GM19043 (cell line): Measurements from ENCODE around the gene PVRIG.
A peak's percentile ranks its signal among the peaks of the same experiment; 100 is the strongest.
"Not testable (repeated sequence)": the region's sequence is repeated elsewhere in the genome, so short reads cannot be mapped to it uniquely, and the experiment has no call there.

Experiments
- ATAC-seq: cut with Tn5 transposase; IDR thresholded peaks from one replicate; pipeline ENCODE4 v1.9.1; 2021; ENCODE audit warnings: low read depth; ENCODE audit not compliant: unreplicated experiment

Gene PVRIG

DNA sequence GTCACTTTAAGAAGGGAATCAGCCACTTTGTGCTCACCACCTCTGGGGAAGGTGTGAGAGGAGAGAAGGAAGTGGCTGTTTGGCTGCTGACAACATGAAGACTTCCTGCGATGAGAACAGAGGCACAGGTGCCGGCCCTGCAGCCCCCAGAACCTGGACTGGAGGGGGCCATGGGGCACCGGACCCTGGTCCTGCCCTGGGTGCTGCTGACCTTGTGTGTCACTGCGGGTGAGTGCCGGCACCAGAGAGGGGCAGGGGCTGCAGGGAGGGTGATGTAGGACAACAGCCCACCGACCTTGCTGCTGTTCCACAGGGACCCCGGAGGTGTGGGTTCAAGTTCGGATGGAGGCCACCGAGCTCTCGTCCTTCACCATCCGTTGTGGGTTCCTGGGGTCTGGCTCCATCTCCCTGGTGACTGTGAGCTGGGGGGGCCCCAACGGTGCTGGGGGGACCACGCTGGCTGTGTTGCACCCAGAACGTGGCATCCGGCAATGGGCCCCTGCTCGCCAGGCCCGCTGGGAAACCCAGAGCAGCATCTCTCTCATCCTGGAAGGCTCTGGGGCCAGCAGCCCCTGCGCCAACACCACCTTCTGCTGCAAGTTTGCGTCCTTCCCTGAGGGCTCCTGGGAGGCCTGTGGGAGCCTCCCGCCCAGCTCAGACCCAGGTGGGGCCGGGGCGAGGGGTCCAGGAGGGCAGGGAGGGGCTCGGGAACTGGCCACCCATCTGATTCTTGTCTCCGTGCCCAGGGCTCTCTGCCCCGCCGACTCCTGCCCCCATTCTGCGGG lies at the start of gene PVRIG:
Gene PVRIG, plus strand, starts transcription at position 149 of the 785 bp plus-strand sequence. Its CDS starts 22 bp downstream, at position 171.
- ATAC-seq: not testable (repeated sequence)

DNA sequence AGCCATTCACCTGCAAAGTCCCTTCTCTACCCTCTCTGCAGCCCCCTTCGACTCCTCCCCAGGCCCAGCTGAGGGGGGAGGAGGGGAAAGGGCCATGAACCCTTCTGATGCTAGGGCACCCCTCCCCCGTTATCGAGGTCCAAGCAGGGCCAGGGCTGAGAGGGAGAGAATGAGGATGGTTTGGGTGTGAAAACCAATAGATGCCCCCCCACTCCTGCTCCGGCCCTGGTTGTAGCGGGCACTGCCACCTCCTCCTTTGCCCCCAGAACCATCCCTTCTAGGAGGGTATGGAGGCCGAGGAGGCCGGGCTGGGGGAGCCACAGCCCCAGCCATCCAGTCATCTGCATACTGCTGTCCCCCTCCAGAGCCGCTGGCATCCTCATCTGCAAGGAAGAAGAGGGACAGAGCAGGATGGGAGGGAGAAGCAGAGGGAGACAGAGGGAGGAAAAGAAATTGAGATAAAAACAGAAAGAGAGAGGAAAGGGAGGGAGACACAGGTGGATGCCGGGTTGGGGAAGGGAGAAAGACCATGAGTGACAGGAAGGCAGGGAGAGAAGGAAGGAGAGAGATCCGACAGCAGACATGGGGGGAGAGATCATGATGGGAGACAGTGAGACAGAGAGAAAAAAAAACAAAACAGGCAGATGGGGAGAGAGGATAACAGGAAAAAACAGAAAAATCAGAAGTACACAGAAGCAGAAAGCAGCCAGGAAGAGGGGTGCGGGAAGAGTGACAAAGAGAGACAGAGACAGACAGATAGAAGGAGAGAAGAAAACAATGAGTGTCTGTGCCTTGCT lies 49.5 kb upstream of the PVRIG start:
- no peak for ATAC-seq

DNA sequence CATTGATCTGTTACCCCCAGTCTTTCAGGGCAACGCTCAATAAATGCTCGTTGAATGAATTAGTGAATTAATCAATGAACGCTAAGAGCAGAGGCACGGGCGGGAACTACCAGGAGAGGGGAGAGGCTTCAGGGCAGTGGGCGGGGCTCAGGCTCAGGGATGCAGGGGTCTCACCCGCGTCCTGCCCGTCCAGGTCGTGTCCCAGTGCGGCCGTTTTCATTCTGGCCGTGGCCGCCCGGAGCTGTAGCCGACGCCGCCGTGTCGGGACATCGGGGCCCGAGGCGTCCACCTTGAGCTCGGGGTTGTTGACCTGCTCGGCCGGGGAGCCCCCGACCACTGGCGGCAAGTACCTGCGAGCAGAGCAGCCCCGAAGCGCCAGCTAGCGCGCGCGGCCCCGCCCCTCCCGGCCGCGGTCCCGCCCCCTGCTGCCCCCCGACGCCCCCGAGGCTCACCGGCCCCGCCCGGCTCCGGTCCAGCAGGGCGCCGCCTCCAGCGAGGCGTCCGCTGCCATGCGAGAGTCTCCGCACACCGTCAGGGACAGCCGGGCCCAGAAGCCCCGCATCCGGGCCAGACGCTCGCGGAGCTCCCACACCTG lies 48.6 kb upstream of the PVRIG start:
- no peak for ATAC-seq

DNA sequence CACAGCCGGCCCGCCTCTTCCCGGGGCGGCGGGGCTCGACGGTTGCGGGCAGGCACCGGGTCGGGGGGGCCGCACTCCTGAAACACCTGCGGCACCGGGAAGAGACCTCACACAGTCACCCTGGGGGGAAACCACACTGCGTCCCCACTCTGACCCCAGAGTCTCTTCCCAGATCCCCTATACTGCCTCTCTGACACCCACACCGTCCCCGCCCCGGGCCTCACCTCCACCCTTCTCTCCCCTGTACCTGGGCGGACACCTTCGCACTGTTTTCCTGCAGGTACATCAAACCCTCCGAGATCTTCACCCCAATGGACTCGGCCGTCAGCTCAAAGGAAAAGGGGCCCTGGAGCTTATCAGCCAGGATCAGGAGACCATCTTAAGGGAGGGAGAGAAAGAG lies 47.9 kb upstream of the PVRIG start:
- no peak for ATAC-seq

DNA sequence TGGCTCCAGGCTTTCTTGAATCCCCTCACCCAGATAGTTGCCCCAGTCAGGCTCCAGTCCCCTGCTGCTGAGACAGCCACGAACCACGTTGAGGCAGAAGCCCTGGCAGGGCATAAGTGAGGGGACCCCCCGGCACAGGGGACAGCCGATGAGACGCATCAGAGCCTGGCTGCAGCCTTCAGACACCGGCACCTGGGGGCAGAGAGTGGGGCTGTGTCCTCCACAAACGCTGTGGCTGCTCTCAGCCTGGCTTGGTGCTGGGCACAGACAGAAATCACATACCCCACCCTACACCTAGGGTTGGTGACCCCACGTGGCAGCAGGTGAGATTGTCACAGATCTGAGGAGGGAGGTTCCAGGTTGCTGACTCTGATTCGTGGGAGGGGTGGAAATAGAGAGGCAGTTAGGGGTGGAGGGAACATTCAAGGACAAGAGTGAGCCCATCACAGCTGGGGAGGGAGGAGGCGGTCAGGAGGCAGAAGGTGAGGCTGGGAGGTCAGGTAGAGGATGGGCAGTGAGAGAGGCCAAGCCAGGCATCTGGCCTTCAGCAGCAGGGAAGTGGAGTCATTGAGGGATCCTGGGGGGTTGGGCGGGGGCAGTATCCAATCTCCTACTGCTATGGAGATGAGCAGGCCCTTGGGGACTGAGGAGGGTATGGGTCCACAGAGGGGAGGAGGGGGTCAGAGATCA lies 45.8 kb upstream of the PVRIG start:
- no peak for ATAC-seq

DNA sequence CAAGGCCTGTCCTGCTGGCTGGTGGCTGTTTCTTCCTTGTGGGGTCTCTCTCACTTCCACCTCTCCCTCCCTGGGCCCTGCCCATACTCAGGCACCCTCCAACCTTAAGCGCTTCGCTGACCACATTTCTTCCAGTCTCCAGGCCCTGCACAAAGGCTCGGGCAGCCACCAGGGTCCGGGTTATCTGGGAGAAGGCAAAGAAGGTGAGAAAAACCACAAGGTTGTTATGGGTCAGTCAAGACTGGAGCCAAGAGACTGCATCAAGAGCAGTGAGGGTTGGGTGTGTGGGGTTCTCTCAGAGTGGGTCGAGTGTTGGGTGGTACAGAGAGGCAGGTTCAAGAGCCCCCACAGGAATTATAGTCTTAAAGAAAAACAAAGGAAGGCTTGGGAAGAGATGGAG lies 45.2 kb upstream of the PVRIG start:
- ATAC-seq: no peak

DNA sequence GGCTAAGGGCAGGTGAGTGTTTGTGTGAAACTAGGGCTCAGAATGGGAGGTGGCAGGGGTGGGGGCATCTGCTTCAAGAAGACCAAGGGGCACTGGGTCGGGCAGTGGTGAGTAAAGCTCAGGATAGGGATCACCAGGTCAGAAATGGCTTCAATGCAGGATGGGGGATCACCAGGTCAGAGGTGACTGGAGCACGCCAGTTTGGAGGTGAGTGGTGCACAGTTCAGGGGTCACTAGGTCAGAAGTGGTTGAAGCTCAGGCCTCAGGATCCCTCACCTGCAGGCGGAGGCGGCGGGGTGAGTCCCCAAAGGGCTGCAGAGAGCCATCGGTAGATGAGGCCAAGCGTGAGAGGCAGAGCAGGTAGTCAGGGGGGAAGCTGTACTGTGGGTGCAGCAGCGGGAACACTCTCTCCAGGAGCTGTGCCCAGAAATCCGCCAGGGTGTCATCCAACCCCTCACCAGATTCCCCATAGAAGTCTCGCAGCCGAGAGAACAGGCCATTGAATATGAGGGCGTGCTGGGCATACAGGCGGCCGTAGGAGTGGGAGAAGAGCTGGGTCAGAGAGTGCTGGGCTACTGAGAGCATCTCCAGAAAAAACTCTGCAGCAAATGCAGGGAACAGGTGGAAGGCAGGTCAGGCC lies 44.3 kb upstream of the PVRIG start:
- ATAC-seq: no peak

DNA sequence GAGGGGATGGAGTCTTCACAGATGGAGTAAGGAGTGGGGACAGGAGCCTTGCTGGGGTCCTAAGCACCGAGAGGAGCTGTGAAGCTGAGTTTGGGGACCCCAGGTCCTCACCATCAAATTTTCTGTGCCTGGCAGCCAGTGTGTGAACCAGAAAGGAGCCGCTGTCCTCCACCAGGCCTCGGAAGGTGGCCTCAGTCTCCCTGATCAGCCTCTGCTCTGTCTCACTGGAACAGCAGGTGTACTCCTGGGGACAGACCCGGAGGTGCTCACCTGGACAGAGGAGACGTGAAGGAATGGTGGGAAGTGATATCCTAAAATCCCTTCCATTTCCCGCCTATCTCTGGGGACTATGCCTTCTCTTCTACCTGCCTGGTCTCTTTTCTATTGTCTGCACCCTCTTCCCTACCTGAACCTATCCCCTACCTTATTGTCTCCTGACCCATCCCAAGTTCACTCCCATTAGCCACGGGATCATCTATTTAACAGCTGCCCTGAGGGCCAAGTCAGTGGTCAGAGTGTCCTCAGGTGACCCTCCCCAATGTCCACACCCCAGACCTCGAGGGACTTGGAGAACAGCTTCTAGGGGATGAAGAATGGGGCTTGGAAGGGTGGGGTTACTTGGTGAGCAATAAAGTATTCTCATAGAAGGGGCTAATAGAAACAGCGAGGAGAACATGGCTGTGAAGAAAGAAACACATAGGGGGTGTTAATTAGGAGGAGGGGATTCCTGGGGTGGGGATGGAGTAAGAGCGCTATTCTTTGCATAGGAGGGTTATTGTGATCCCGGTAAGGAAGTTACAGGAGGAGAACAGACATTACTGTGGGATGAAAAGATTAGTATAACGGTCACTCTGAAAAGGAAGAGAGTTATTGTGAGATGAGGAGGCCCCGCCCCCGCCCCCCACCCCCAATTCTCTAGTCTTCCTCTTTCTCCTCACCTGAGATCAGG lies 43.4 kb upstream of the PVRIG start:
- no peak for ATAC-seq

DNA sequence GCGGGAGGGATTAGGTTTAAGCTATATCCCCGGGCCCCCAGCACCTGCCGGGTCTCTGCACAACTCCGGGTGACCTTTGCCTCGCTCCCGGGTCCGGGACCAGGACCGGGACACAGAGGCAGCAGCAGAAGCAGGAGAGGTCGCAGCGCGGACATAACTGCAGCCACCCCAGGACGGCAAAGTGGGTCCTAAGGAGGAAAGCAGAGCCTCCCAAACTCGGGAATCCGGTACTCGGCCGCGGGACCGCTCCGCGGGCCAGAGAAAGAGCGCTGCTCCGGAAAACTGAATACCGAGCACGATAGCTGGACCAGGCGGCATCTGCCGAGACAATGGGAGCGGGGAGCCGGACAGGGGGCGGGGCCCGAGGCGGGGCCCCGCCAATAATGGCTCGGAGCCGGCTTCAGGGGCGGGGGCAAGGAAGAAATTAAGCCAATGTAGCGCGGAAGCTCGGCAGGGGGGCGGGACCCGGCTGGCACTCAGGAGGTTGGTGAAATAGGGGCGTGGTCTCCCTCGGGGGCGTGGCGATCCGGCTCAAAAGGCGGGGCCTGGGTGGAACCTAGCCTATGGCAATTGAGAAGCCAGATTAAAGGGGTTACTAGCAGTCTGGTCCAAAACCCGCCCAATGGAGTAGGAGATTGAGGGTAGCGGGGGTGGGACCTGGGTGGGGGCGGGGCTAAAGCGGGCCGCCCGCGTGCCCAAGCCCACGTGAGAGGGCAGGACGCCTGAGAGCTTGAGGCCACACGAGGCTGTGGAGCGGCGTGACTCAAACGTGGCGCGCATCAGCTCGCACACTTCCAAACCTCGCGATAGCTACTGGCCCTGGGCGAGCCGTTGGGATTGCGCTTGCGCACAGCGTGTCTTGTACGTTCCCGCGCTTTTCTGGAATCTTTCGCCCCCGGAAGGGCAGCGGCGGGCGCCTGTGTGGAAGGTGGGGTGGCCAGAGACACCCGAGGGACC lies 42.4 kb upstream of the PVRIG start, which contains the start of the genes GPC2 and STAG3:
Gene GPC2, minus strand, starts transcription at position 337 of the 957 bp plus-strand sequence. Its CDS starts 182 bp downstream, at position 155.
Gene STAG3, plus strand, starts transcription at position 874 of the 957 bp plus-strand sequence. CDS start 2,639 bp downstream, outside the sequence.
- ATAC-seq: peak; percentile 77

DNA sequence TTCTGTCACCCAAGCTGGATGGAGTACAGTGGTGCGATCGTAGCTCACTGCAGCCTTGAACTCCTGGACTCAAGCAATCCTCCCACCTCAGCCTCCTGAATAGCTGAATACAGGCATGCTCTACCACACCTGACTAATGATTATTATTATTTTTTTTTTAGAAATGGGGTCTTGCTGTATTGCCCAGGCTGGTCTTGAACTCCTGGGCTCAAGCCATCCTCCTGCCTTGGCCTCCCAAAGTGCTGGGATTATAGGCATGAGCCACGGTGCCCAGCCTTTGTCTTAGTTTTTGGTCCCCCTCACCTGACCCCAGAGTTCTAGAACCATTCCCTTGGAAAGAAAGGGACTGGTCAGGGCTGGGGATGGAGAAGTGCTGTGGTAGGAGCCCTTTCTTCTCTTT lies 39.7 kb upstream of the PVRIG start:
- not testable (repeated sequence) for ATAC-seq

DNA sequence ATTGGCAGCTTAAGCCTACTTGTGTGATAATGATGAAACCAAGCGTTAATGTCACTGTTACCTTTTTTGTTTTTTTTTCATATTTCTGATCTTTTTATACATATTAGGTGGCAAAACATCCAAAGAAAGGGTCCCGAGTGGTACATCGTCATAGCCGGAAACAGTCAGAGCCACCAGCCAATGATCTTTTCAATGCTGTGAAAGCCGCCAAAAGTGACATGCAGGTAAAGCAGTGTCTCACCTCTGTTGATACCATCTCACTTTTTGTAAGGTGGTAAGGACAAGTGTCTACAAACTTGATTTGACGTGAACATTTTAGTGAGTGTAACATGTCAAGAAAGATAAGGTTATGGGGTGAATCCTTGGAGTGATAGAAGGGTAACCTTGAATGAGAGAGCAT lies 37.1 kb upstream of the PVRIG start:
- ATAC-seq: not testable (repeated sequence)

DNA sequence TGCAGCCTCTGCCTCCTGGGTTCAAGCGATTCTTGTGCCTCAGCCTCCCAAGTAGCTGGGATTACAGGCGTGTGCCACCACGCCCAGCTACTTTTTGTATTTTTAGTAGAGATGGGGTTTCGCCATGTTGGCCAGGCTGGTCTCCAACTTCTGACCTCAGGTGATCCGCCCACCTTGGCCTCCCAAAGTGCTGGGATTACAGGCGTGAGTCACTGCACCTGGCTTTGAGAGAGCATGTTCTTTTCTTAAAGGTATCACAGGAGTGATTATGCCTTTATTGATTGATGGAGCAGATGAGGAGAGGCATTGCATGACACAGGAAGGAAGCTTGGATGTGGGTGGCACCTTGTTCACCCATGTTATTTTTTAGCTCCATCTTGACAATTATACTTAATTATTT lies 36.7 kb upstream of the PVRIG start:
- ATAC-seq: not testable (repeated sequence)

DNA sequence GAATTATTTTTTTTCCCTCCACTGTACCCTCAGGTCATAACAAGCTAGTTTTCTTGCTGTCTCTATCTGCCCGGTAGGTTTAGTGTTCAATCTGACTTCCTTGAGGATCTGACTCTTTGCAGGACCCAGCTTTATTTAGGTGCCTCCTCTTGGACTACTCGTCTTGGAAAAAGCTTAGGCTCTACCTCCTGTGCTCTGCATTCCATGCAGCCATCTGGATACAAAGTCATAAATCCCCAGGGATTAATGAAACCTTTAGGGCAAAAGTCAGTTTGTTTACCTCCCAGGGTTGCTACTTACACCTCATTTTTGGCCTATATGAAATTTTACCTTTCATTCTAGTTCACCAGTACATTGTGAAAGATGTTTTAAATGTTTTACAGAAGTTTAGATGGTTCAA lies 34.0 kb upstream of the PVRIG start:
- ATAC-seq: no peak

DNA sequence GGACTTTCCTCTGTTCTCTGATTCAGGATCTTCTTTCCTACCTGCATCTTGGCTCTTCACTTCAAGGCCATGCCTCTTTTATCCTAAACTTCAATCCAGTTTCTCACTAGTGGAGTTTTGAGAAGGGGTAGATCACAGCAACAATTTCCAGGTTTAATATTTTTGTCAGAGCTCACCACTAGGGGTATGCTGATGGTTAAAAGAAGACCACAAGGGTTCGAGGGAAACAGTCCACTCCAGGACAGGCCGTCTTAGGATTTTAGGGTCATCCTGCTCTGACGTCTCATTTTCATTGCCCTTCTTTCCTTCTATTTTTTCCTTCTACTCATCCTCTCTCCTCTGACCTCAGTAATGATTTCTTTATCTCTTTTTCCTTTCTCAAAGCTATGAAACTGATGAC lies 30.7 kb upstream of the PVRIG start:
- ATAC-seq: no peak

DNA sequence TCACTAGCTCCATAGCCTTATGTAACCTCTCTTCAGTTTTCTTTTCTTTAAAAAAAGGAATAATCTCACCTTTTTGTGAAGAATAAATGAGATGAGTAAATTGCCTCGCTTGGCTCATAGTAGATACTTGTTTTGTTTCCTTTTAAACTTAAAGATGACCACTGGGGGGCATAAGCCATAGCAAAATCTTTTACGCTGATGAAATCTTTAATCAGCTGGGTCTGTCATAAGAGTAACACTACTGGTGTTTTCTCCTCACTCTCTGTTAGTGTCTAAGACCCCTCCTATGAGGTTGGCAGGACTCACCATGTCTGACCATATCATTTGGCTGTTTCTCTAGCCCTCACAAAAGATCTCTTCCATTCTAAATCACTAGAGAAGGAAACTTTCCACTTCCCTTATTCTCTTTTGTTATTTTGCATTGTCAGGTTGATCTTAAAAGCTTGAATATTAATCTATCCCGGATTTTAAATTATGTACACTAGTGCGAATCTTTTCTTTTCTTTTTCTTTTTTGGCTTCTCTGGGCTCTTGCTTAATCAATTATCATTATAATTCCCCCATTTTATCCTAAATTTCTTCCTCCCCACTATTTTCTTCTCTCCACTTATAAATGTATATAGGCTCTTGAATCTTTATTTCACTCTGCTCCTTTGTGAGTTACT lies 29.6 kb upstream of the PVRIG start:
- no peak for ATAC-seq

DNA sequence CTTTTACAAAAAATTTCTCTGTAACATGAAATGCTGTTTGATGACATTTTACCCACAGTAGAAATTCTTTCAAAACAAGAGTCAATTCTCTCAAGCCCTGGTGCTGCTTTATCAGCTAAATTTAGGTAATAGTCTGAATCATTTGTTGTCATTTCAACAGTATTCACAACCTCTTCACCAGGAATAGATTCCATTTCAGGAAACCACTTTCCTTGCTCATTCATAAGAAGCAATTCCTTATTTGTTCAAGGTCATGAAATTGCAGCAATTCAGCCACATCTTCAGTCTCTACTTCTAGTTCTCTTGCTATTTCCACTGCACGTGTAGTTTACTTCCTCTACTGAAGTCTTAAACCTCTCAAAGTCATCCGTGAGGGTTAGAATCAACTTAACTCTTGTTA lies 28.0 kb upstream of the PVRIG start:
- no peak for ATAC-seq

DNA sequence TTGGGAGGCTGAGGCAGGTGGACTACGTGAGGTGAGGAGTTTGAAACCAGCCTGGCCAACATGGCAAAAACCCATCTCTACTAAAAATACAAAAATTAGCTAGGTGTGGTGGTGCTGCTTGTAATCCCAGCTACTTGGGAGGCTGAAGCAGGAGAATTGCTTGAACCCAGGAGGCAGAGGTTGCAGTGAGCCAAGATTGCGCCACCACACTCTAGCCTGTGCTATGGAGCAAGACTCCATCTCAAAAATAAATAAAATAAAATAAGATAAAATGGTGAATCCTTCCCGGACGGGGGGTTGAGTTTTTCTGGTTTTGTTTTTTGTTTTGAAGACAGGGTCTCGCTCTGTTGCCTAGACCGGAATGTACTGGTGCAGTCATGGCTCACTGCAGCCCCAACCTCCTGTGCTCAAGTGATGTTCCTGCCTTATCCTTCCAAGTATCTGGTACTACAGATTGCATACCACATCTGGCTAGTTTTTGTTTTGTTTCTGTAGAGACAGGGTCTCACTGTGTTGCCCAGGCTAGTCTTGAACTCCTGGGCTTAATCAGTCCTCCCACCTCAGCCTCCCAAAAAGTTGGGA lies 27.4 kb upstream of the PVRIG start:
- ATAC-seq: not testable (repeated sequence)
